ENCODE measurements around the gene ARHGAP18. TPM values are rescaled to one million over a fixed set of nuclear protein-coding genes. Genes with fewer than 3 reads are reported as not detected.

ARHGAP18 gene
- total and polyA plus RNA-seq, 10 of the 15 experiments (the other 5 are each of a cell fraction or from before 2014, with no cell fraction given), result 18.2 to 52.2 (median 31.7) TPM

GRCh38 chr6:129695373-129696027 lies 14.5 kb downstream of the ARHGAP18 start (continued):
- TF ChIP-seq NFIC (IDR thresholded peaks at IDR 0.05; ENCODE audit: low read depth, low read length), result peak; percentile 89

- Histone ChIP-seq H2AFZ (ENCODE audit: control insufficient read depth, low read depth, low read length) (no peak overlapping the region), H3K27ac (ENCODE audit: control insufficient read depth, insufficient read depth) (peak overlapping the region; percentile 31; the same call in 1 of the 2 replicates), H3K36me3 (ENCODE audit: control insufficient read depth in 2 of 2, insufficient read depth in 2 of 2, low read length in 1 of 2) (peaks cover 0 to 9% of the 10 kb centered on the region in 2 experiments; a peak in 2 of 4 replicates), H3K9me3 (replicated peaks; ENCODE audit: control insufficient read depth, insufficient read depth, low read length) (no peaks in the 10 kb centered on the region), H3K4me2 (ENCODE audit: control insufficient read depth, insufficient read depth) (peak overlapping the region; percentile 7; the same call in 1 of the 2 replicates), H3K27me3 (replicated peaks in 1 of 2; ENCODE audit: control insufficient read depth in 2 of 2, insufficient read depth in 2 of 2, low read length in 1 of 2) (no peaks in the 10 kb centered on the region), H3K79me2 (ENCODE audit: control insufficient read depth, insufficient read depth, low read length) (peaks cover 100% of the 10 kb centered on the region), H3K9ac (ENCODE audit: control insufficient read depth, insufficient read depth, low read length) (no peak overlapping the region), H4K20me1 (ENCODE audit: control insufficient read depth, insufficient read depth) (no peaks in the 10 kb centered on the region), H3K4me3 (no peak overlapping the region), H3K4me1 (ENCODE audit: control insufficient read depth, insufficient read depth, low read length) (peaks cover 58% of the 10 kb centered on the region)
- POLR2A ChIA-PET, result interaction anchor here (0.8 to 4.4 kb wide), 5 partner anchors 10 to 54 kb away, joined by 3 to 73 read pairs (median 8); partner anchors contain the start of gene ARHGAP18
- intact Hi-C loops (cut with micrococcal nuclease; ENCODE audit: unreplicated experiment) (no loop called here), in situ Hi-C loops (cut with MboI) (no loop called here)
- no peak for FAIRE-seq
- SMC1A ChIA-PET (ENCODE audit: uncharacterized antibody, unreplicated experiment), result interaction anchor here (0.6 to 6.2 kb wide), 8 partner anchors 7 to 30 kb away, joined by 3 to 93 read pairs (median 20); partner anchors contain the start of gene ARHGAP18
- no TSS peak for BruUV-seq (replicated peaks)
- RAD21 ChIA-PET (ENCODE audit: unreplicated experiment), result interaction anchor here (1.1 to 5.4 kb wide), 4 partner anchors 9 to 32 kb away, joined by 4 to 93 read pairs (median 30); partner anchors contain the start of gene ARHGAP18
- no peak for DNase-seq (ENCODE audit: low read depth, low spot score)
- 98% methylated on average over 2 of the region's 2 CpGs for WGBS (ENCODE audit: insufficient coverage, insufficient replicate concordance, low lambda C conversion rate, missing lambda C conversion rate)
- CTCF ChIA-PET, result interaction anchor here (1.5 to 5.7 kb wide), 4 partner anchors 12 to 327 kb away, joined by 3 to 58 read pairs (median 29); partner anchors contain the start of gene ARHGAP18
- TF ChIP-seq EED (IDR thresholded peaks at IDR 0.05; ENCODE audit: low read depth) (no peak), HDAC6 (IDR thresholded peaks at IDR 0.05; ENCODE audit: unreplicated experiment) (no peak), SRF (IDR thresholded peaks at IDR 0.05; ENCODE audit: low read depth in 2 of 2, low read length in 2 of 2) (no peak), CREM (IDR thresholded peaks at IDR 0.05; ENCODE audit: low read depth) (no peak), EP300 (IDR thresholded peaks at IDR 0.05; ENCODE audit: borderline replicate concordance in 1 of 2, control insufficient read depth in 1 of 2, low read depth in 2 of 2, low read length in 2 of 2) (no peak), ATF7 (IDR thresholded peaks at IDR 0.05; ENCODE audit: low read depth) (no peak), POLR2AphosphoS5 (IDR thresholded peaks at IDR 0.05; ENCODE audit: low read length) (no peak), FOXK2 (IDR thresholded peaks at IDR 0.05) (no peak)
- TF ChIP-seq, protein P1, sequence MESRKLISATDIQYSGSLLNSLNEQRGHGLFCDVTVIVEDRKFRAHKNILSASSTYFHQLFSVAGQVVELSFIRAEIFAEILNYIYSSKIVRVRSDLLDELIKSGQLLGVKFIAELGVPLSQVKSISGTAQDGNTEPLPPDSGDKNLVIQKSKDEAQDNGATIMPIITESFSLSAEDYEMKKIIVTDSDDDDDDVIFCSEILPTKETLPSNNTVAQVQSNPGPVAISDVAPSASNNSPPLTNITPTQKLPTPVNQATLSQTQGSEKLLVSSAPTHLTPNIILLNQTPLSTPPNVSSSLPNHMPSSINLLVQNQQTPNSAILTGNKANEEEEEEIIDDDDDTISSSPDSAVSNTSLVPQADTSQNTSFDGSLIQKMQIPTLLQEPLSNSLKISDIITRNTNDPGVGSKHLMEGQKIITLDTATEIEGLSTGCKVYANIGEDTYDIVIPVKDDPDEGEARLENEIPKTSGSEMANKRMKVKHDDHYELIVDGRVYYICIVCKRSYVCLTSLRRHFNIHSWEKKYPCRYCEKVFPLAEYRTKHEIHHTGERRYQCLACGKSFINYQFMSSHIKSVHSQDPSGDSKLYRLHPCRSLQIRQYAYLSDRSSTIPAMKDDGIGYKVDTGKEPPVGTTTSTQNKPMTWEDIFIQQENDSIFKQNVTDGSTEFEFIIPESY (IDR thresholded peaks at IDR 0.05), result no peak
- ATAC-seq, result no peak
These were observed 15.9 kb downstream of the ARHGAP18 start for GRCh38 chr6:129694036-129694435.

Measured in GM12878 (cell line).